OCI-LY3 (cell line): ENCODE measurements around the gene EHBP1L1.

Experiments used
- H2AFZ ChIP-seq: fragments of 200-600, 300-600 bp; shearing (Covaris generic); 2 replicates; pipeline ENCODE4 v1.6.0; 2014; ENCODE audit warnings: antibody characterized with exemption, low read depth, low read length
- H3K27ac ChIP-seq: fragments of 200-600, 300-600 bp; sonication (generic); 2 replicates; pipeline ENCODE4 v1.5.1; 2014; ENCODE audit warnings: mild to moderate bottlenecking, low read length, moderate library complexity, mixed read lengths
- H3K27me3 ChIP-seq: fragments of 200-600, 300-600 bp; sonication (generic); 2 replicates; pipeline ENCODE4 v1.6.1; 2014; ENCODE audit warnings: low read depth, low read length, mixed read lengths
- H3K36me3 ChIP-seq: fragments of 200-600, 300-600 bp; sonication (generic); replicated peaks from 2 replicates; pipeline ENCODE3; 2014; ENCODE audit warnings: low read depth, low read length, mixed read lengths
- H3K4me1 ChIP-seq: fragments of 300-600, 200-600 bp; sonication (generic); 2 replicates; pipeline ENCODE4 v1.6.1; 2014; ENCODE audit warnings: low read length, mixed read lengths
- H3K4me2 ChIP-seq: fragments of 200-600, 300-600 bp; sonication (generic); 2 replicates; pipeline ENCODE4 v1.6.1; 2014; ENCODE audit warnings: low read length, mixed read lengths
- H3K4me3 ChIP-seq: fragments of 300-600, 200-600 bp; sonication (generic); 2 replicates; pipeline ENCODE4 v1.5.1; 2014; ENCODE audit warnings: antibody characterized with exemption, mild to moderate bottlenecking, low read length, moderate library complexity
- H3K79me2 ChIP-seq: fragments of 300-600, 200-600 bp; shearing (Covaris generic); 2 replicates; pipeline ENCODE4 v1.6.1; 2014; ENCODE audit warnings: mild to moderate bottlenecking, low read length, mixed read lengths
- H3K9ac ChIP-seq: fragments of 300-600, 200-600 bp; shearing (Covaris generic); 2 replicates; pipeline ENCODE4 v1.6.0; 2014; ENCODE audit warnings: mild to moderate bottlenecking, low read length, moderate library complexity
- H3K9me3 ChIP-seq: fragments of 200-600, 300-600 bp; shearing (Covaris generic); 2 replicates; pipeline ENCODE4 v1.6.1; 2014; ENCODE audit warnings: low read length, mixed read lengths; ENCODE audit not compliant: insufficient read depth
- H4K20me1 ChIP-seq: fragments of 200-600, 300-600 bp; sonication (generic); 2 replicates; pipeline ENCODE4 v1.6.1; 2016; ENCODE audit warnings: low read length, mixed read lengths; ENCODE audit not compliant: insufficient read depth
- CTCF ChIP-seq: fragments of 200-600, 300-600 bp; sonication (generic); IDR thresholded peaks from 2 replicates; pipeline ENCODE4 v1.5.1; 2014; ENCODE audit warnings: antibody characterized with exemption, low read length, low read depth
- EZH2phosphoT487 ChIP-seq: fragments of 200-600 bp; shearing (Covaris generic); IDR thresholded peaks from 2 replicates; pipeline ENCODE4 v1.6.1; 2018; ENCODE audit warnings: antibody characterized with exemption, mixed run types, low read depth

EHBP1L1 gene

GRCh38 chr11:65575568-65576231 is at the start of gene EHBP1L1:
Gene EHBP1L1 (plus strand): TSS chr11:65576053. CDS start chr11:65576303, 250 bp downstream.
- Histone ChIP-seq H3K4me3 (peak within 1 kb of the TSS; percentile 81), H3K4me2 (peak within 1 kb of the TSS; percentile 98), H2AFZ (no peak within 1 kb of the TSS), H3K9me3 (no peaks in the 10 kb centered on the region), H3K27me3 (no peaks in the 10 kb centered on the region), H4K20me1 (peaks cover 13% of the 10 kb centered on the region), H3K79me2 (peaks cover 38% of the 10 kb centered on the region), H3K36me3 (peaks cover 6% of the 10 kb centered on the region), H3K4me1 (peaks cover 51% of the 10 kb centered on the region), H3K27ac (peak within 1 kb of the TSS; percentile 81), H3K9ac (peak within 1 kb of the TSS; percentile 87)
- TF ChIP-seq EZH2phosphoT487 (no peak), CTCF (no peak)

DNA sequence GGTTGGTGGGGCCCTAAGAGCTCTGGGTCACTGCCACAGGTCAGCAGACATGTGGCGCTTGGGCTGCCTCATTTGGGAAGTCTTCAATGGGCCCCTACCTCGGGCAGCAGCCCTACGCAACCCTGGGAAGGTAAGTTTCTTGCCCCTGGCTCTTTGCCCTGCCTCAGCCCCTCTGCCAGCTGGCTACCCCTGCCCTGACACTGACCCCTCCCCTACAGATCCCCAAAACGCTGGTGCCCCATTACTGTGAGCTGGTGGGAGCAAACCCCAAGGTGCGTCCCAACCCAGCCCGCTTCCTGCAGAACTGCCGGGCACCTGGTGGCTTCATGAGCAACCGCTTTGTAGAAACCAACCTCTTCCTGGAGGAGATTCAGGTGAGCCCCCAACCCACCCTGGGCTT is 49.1 kb upstream of the EHBP1L1 start:
- peaks cover 37% of the 10 kb centered on the region for H3K4me1 ChIP-seq
- peaks cover 15% of the 10 kb centered on the region for H3K79me2 ChIP-seq
- H3K9me3 ChIP-seq = no peaks in the 10 kb centered on the region
- H3K4me3 ChIP-seq = no peak overlapping the region
- H3K27me3 ChIP-seq = no peaks in the 10 kb centered on the region
- no peak for TF ChIP-seq EZH2phosphoT487
- peaks cover 38% of the 10 kb centered on the region for H3K36me3 ChIP-seq
- H3K9ac ChIP-seq = no peak overlapping the region
- H3K4me2 ChIP-seq = no peak overlapping the region
- H3K27ac ChIP-seq = no peak overlapping the region
- no peak overlapping the region for H2AFZ ChIP-seq
- 0 out of 2 replicates have a peak, but pooled peaks cover 3% of the 10 kb centered on the region for H4K20me1 ChIP-seq

- peaks cover 15% of the 10 kb centered on the region for H3K79me2 ChIP-seq
- no peak overlapping the region for H3K4me2 ChIP-seq
- no peak overlapping the region for H2AFZ ChIP-seq
- no peak overlapping the region for H3K9ac ChIP-seq
- no peaks in the 10 kb centered on the region for H3K9me3 ChIP-seq
- H4K20me1 ChIP-seq = 0 out of 2 replicates have a peak, but pooled peaks cover 3% of the 10 kb centered on the region
- no peaks in the 10 kb centered on the region for H3K27me3 ChIP-seq
- no peak for TF ChIP-seq EZH2phosphoT487
- TF ChIP-seq CTCF = no peak
- peaks cover 17% of the 10 kb centered on the region for H3K4me1 ChIP-seq
- peaks cover 47% of the 10 kb centered on the region for H3K36me3 ChIP-seq
- H3K27ac ChIP-seq = no peak overlapping the region
- H3K4me3 ChIP-seq = no peak overlapping the region
Observed at GRCh38 chr11:65528819-65529350, 47.0 kb upstream of the EHBP1L1 start.

GRCh38 chr11:65529475-65530156 is 46.2 kb upstream of the EHBP1L1 start:
- no peak overlapping the region for H3K4me2 ChIP-seq
- no peak overlapping the region for H3K9ac ChIP-seq
- TF ChIP-seq CTCF (no peak), EZH2phosphoT487 (no peak)
- H3K9me3 ChIP-seq = no peaks in the 10 kb centered on the region
- no peak overlapping the region for H3K4me3 ChIP-seq
- H4K20me1 ChIP-seq = 0 out of 2 replicates have a peak, but pooled peaks cover 3% of the 10 kb centered on the region
- H3K27ac ChIP-seq = no peak overlapping the region
- H2AFZ ChIP-seq = no peak overlapping the region
- H3K79me2 ChIP-seq = peaks cover 15% of the 10 kb centered on the region
- peaks cover 10% of the 10 kb centered on the region for H3K4me1 ChIP-seq
- H3K36me3 ChIP-seq = peaks cover 47% of the 10 kb centered on the region
- H3K27me3 ChIP-seq = no peaks in the 10 kb centered on the region
